CD14-positive monocyte (primary cell): ENCODE measurements around the gene C5orf58. TPM values are rescaled to one million over a fixed set of nuclear protein-coding genes. Genes with fewer than 3 reads are reported as not detected.

ENCODE experiments used
- DNase-seq, 3 donors: peaks; one replicate each; pipeline ENCODE4 v3.0.0-alpha.2; 2011 to 2022
- H2AFZ ChIP-seq: 2 replicates; pipeline ENCODE4 v1.6.0; 2012; ENCODE audit warnings: mild to moderate bottlenecking, low read depth, low read length, inconsistent platforms; ENCODE audit not compliant: insufficient read depth, poor library complexity, severe bottlenecking
- H3K27ac ChIP-seq, 2 donors: 1 replicate in 1 of 2; 2 replicates in 1 of 2; pipeline ENCODE4 v1.5.1; 2012 to 2013; ENCODE audit warnings: low read length in 2 of 2, control low read depth in 1 of 2, inconsistent platforms in 1 of 2, low read depth in 1 of 2, mild to moderate bottlenecking in 1 of 2
- H3K27me3 ChIP-seq, 2 donors: one replicate each; pipeline versions ENCODE4 v1.6.0 to v1.6.1; 2011 to 2013; ENCODE audit warnings: low read length in 2 of 2; ENCODE audit not compliant: control insufficient read depth in 2 of 2, insufficient read depth in 2 of 2
- H3K36me3 ChIP-seq, 2 donors: replicated peaks in 1 of 2; 1 replicate in 1 of 2; 2 replicates in 1 of 2; pipeline versions ENCODE4 v1.5.1 to v1.6.1; 2012 to 2013; ENCODE audit warnings: low read length in 2 of 2, control low read depth in 1 of 2, inconsistent platforms in 1 of 2, mild to moderate bottlenecking in 1 of 2; ENCODE audit not compliant: insufficient read depth in 2 of 2, control insufficient read depth in 1 of 2
- H3K4me1 ChIP-seq, 2 donors: 1 replicate in 1 of 2; 2 replicates in 1 of 2; pipeline versions ENCODE4 v1.5.1 to v1.6.1; 2012 to 2013; ENCODE audit warnings: low read length in 2 of 2, control low read depth in 1 of 2, inconsistent platforms in 1 of 2, mild to moderate bottlenecking in 1 of 2, moderate library complexity in 1 of 2; ENCODE audit not compliant: insufficient read depth in 2 of 2, control insufficient read depth in 1 of 2
- H3K4me2 ChIP-seq: replicated peaks from 2 replicates; pipeline ENCODE3; 2012; ENCODE audit warnings: low read length, moderate library complexity, mild to moderate bottlenecking; ENCODE audit not compliant: poor library complexity, severe bottlenecking; ENCODE audit errors: extremely low read depth
- H3K4me3 ChIP-seq, 3 experiments: fragments of 200-600 bp in 1 of 3; sonication (generic) in 1 of 3; replicated peaks in 1 of 3; 1 replicate in 2 of 3; 2 replicates in 1 of 3; pipeline ENCODE4 v1.5.1; 2011 to 2013; ENCODE audit warnings: low read length in 3 of 3, mild to moderate bottlenecking in 3 of 3, control low read depth in 2 of 3, low read depth in 2 of 3, inconsistent platforms in 1 of 3, moderate library complexity in 1 of 3
- H3K79me2 ChIP-seq: 2 replicates; pipeline ENCODE4 v1.6.0; 2012; ENCODE audit warnings: mild to moderate bottlenecking, control low read depth, inconsistent platforms, low read length, moderate library complexity; ENCODE audit not compliant: insufficient read depth
- H3K9ac ChIP-seq: 2 replicates; pipeline ENCODE4 v1.6.0; 2017; ENCODE audit warnings: low read length, mild to moderate bottlenecking; ENCODE audit not compliant: insufficient read depth, poor library complexity, severe bottlenecking
- H3K9me3 ChIP-seq, 2 donors: replicated peaks in 1 of 2; 1 replicate in 1 of 2; 2 replicates in 1 of 2; pipeline versions ENCODE4 v1.5.1 to v1.6.1; 2012 to 2013; ENCODE audit warnings: low read length in 2 of 2, control low read depth in 1 of 2; ENCODE audit not compliant: control insufficient read depth in 1 of 2, insufficient read depth in 1 of 2
- H4K20me1 ChIP-seq: 2 replicates; pipeline ENCODE4 v1.6.0; 2012; ENCODE audit warnings: mild to moderate bottlenecking, low read length, control low read depth, moderate library complexity; ENCODE audit not compliant: insufficient read depth
- H3K27ac Mint-ChIP-seq, 7 donors: one replicate each; pipeline ENCODE4 v1.8.0; 2020; ENCODE audit warnings: mild to moderate bottlenecking in 7 of 7, mixed read lengths in 7 of 7, moderate library complexity in 6 of 7, inconsistent platforms in 2 of 7
- H3K27me3 Mint-ChIP-seq, 3 donors: one replicate each; pipeline ENCODE4 v1.8.0; 2021 to 2022; ENCODE audit warnings: low read depth in 3 of 3, mild to moderate bottlenecking in 3 of 3, mixed read lengths in 3 of 3, moderate library complexity in 3 of 3, inconsistent platforms in 1 of 3
- H3K36me3 Mint-ChIP-seq, 2 donors: one replicate each; pipeline ENCODE4 v1.8.0; 2020; ENCODE audit warnings: mixed read lengths in 2 of 2, inconsistent platforms in 1 of 2, mild to moderate bottlenecking in 1 of 2
- H3K4me1 Mint-ChIP-seq: one replicate; pipeline ENCODE4 v1.8.0; 2020; ENCODE audit warnings: mild to moderate bottlenecking, mixed read lengths
- H3K4me3 Mint-ChIP-seq, 2 donors: one replicate each; pipeline ENCODE4 v1.8.0; 2020; ENCODE audit warnings: mild to moderate bottlenecking in 2 of 2, mixed read lengths in 2 of 2, moderate library complexity in 1 of 2
- H3K9me3 Mint-ChIP-seq, 7 donors: one replicate each; pipeline ENCODE4 v1.8.0; 2020 to 2022; ENCODE audit warnings: mixed read lengths in 7 of 7, mild to moderate bottlenecking in 6 of 7, moderate library complexity in 6 of 7, inconsistent platforms in 2 of 7
- WGBS: methylation state at CpG from one replicate; pipeline ENCODE4 v1.1.5; 2013; ENCODE audit warnings: missing lambda C conversion rate; ENCODE audit not compliant: insufficient coverage; 5-methylcytosine and 5-hydroxymethylcytosine counted together
- intact Hi-C, 2 donors: fragments of 100-400 bp; cut with micrococcal nuclease; formaldehyde crosslinking; loops; one replicate each; pipeline versions ENCODE4 v1.15.0 to v1.15.1; 2023
- polyA plus RNA-seq, 3 donors: library from polyadenylated mRNA; depleted of rRNA in 1 of 3; unstranded in 2 of 3; stranded (reverse) in 1 of 3; fragments of 300-500 nt in 2 of 3; fragments of >200 nt in 1 of 3; fragmentation: Illumina TruSeq in 2 of 3; gene quantifications; 1 replicate in 2 of 3; 2 replicates in 1 of 3; pipeline ENCODE4 v1.2.3, GENCODE V29; 2012 to 2021
- TF ChIP-seq, protein P1 (sequence below): fragments of 200-600 bp; IDR thresholded peaks from one replicate; pipeline ENCODE4 v1.8.0; 2022; ENCODE audit warnings: antibody characterized with exemption, mild to moderate bottlenecking

The C5orf58 gene
- polyA plus RNA-seq, 3 donors, result 0.46 TPM; not detected in 2

DNA sequence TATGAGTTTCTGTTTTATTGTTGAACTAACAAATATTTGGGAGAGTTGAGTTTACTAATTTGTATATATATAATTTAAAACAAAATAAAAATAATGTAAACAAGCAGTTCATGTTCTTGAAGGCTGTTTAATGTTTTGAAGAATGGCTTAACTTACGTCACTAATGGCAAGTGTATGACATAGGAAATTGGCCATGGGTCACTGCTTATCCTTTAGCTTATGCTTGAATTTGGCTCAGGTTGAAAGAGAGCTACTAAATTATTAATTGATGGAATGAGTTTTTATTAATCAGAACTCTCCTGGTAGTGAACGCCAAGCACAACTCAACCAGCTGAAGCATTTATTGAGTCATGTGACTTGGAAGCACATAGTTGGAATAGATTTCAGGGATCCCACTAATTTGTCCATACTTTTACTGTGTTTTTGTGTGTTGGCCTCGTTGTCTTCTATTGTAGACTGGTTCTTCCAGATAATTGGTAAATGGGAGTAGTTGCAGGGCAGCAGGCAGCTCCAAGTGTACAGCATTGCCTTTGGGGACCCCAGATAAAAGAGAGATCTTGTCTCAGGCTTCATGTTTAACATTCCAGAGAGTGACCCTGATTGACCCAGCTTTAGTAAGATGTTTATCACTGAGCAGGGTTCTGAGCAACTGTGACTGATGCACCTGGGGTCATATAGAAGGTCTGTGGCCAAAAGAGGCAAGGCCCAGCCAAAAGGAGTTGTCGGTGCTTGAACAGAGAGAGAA, 13.5 kb downstream of the C5orf58 start:
- DNase-seq, result no peak
- Mint-ChIP-seq H3K4me1 (peaks cover 6% of the 10 kb centered on the region), H3K36me3 (peaks cover 56 to 63% of the 10 kb centered on the region in 2 donors), H3K4me3 (no peak overlapping the region), H3K9me3 (peaks cover 7 to 18% (median 13%) of the 10 kb centered on the region in 7 donors), H3K27me3 (no peaks in the 10 kb centered on the region), H3K27ac (peak overlapping the region in 1 of 7 donors; percentile 72)
- Histone ChIP-seq H3K36me3 (peaks cover 57 to 59% of the 10 kb centered on the region in 2 donors), H3K9me3 (peaks cover 0 to 12% of the 10 kb centered on the region in 2 donors), H3K9ac (no peak overlapping the region), H2AFZ (no peak overlapping the region), H3K27ac (no peak overlapping the region), H3K4me3 (no peak overlapping the region), H4K20me1 (peaks cover 52% of the 10 kb centered on the region), H3K4me2 (no peak overlapping the region), H3K79me2 (no peaks in the 10 kb centered on the region), H3K4me1 (peaks cover 0 to 4% of the 10 kb centered on the region in 2 donors), H3K27me3 (no peaks in the 10 kb centered on the region)
- 100% methylated on average over 1 of the region's 4 CpGs for WGBS
- intact Hi-C loops, result no loop called here
- TF ChIP-seq, protein P1, sequence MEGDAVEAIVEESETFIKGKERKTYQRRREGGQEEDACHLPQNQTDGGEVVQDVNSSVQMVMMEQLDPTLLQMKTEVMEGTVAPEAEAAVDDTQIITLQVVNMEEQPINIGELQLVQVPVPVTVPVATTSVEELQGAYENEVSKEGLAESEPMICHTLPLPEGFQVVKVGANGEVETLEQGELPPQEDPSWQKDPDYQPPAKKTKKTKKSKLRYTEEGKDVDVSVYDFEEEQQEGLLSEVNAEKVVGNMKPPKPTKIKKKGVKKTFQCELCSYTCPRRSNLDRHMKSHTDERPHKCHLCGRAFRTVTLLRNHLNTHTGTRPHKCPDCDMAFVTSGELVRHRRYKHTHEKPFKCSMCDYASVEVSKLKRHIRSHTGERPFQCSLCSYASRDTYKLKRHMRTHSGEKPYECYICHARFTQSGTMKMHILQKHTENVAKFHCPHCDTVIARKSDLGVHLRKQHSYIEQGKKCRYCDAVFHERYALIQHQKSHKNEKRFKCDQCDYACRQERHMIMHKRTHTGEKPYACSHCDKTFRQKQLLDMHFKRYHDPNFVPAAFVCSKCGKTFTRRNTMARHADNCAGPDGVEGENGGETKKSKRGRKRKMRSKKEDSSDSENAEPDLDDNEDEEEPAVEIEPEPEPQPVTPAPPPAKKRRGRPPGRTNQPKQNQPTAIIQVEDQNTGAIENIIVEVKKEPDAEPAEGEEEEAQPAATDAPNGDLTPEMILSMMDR, result no peak

DNA sequence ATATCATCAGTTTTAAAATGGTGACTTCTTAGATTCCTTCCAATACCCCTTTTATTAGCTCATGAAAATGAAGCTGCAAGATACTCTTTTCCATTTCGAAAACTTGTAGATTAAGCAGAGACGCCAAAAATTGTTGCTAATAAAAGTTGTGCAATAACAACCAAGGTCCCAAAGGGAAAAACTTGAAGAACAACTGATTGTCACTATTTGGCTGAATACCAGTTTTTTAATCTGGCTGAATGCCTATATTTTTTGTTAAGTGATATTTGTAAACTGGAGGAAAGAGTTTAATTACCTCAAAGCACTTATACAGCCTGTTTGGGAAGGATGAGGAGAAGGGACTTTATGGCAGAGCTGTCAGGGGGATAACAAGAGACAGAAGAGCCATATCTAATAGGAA, 14.6 kb downstream of the C5orf58 start:
- Mint-ChIP-seq H3K36me3 (peaks cover 66 to 74% of the 10 kb centered on the region in 2 donors), H3K9me3 (peaks cover 7 to 18% (median 13%) of the 10 kb centered on the region in 7 donors), H3K27me3 (no peaks in the 10 kb centered on the region), H3K4me1 (peaks cover 6% of the 10 kb centered on the region), H3K27ac (peak overlapping the region in 1 of 7 donors; percentile 51), H3K4me3 (no peak overlapping the region)
- Histone ChIP-seq H3K9me3 (peaks cover 0 to 12% of the 10 kb centered on the region in 2 donors), H3K4me1 (peaks cover 0 to 4% of the 10 kb centered on the region in 2 donors), H3K79me2 (no peaks in the 10 kb centered on the region), H3K27me3 (no peaks in the 10 kb centered on the region), H3K9ac (no peak overlapping the region), H2AFZ (no peak overlapping the region), H3K27ac (no peak overlapping the region), H4K20me1 (peaks cover 63% of the 10 kb centered on the region), H3K4me3 (no peak overlapping the region), H3K36me3 (peaks cover 68 to 69% of the 10 kb centered on the region in 2 donors), H3K4me2 (no peak overlapping the region)
- intact Hi-C loops, result no loop called here
- TF ChIP-seq, protein P1, result no peak
- 100% methylated on average over 1 of the region's 2 CpGs for WGBS
- DNase-seq, result no peak
